ENCODE measurements around the gene KIAA0408. TPM values are rescaled to one million over a fixed set of nuclear protein-coding genes. Genes with fewer than 3 reads are reported as not detected.
"Not testable (repeated sequence)": the region's sequence is repeated elsewhere in the genome, so short reads cannot be mapped to it uniquely, and the experiment has no call there.

Gene KIAA0408
- total and polyA plus RNA-seq, 2 donors (not counting 1 experiment from before 2014, with no cell fraction given): 2.8 to 3.0 TPM

- no peak overlapping the region for H3K4me3 ChIP-seq (replicated peaks in 1 of 4; ENCODE audit: control extremely low read depth in 1 of 4, insufficient read depth in 1 of 4, low read depth in 3 of 4, low read length in 4 of 4)
- H3K4me2 ChIP-seq (ENCODE audit: extremely low read depth, insufficient read depth, low read length): no peak overlapping the region
- no peaks in the 10 kb centered on the region for H3K4me1 ChIP-seq (ENCODE audit: control insufficient read depth, extremely low read depth, insufficient read depth, low read length)
- no peak overlapping the region for H3K9ac ChIP-seq (ENCODE audit: insufficient read depth, low read length)
- no peak overlapping the region for H2AFZ ChIP-seq (ENCODE audit: low read length)
- no peak for DNase-seq (ENCODE audit: low read depth in 2 of 2)
- H3K79me2 ChIP-seq (ENCODE audit: control insufficient read depth, insufficient read depth, low read length): no peaks in the 10 kb centered on the region
- TF ChIP-seq CTCF (conservative IDR thresholded peaks at IDR 0.05 in 1 of 2, IDR thresholded peaks at IDR 0.05 in 1 of 2; ENCODE audit: low read depth in 1 of 2, low read length in 2 of 2) (no peak), EZH2 (IDR thresholded peaks at IDR 0.05; ENCODE audit: low read length, missing control alignments) (no peak)
- H3K27me3 ChIP-seq (ENCODE audit: control insufficient read depth, insufficient read depth, low read length): no peaks in the 10 kb centered on the region
- no peaks in the 10 kb centered on the region for H3K36me3 ChIP-seq (ENCODE audit: control insufficient read depth, insufficient read depth, low read length)
- H3K27ac ChIP-seq (ENCODE audit: insufficient read depth, low read length): no peak overlapping the region
- no peaks in the 10 kb centered on the region for H4K20me1 ChIP-seq (ENCODE audit: control insufficient read depth, extremely low read depth, insufficient read depth, low read length)
- H3K9me3 ChIP-seq (ENCODE audit: control insufficient read depth, insufficient read depth, low read depth, low read length): no peaks in the 10 kb centered on the region
Measured at GRCh38 chr6:127435626-127436220, 23.5 kb downstream of the KIAA0408 start.

- Histone ChIP-seq H3K27ac (ENCODE audit: insufficient read depth, low read length) (no peak overlapping the region), H3K4me2 (ENCODE audit: extremely low read depth, insufficient read depth, low read length) (no peak overlapping the region), H2AFZ (ENCODE audit: low read length) (no peak overlapping the region), H3K27me3 (ENCODE audit: control insufficient read depth, insufficient read depth, low read length) (no peaks in the 10 kb centered on the region), H3K4me3 (replicated peaks in 1 of 4; ENCODE audit: control extremely low read depth in 1 of 4, insufficient read depth in 1 of 4, low read depth in 3 of 4, low read length in 4 of 4) (no peak overlapping the region), H3K9ac (ENCODE audit: insufficient read depth, low read length) (no peak overlapping the region), H3K4me1 (ENCODE audit: control insufficient read depth, extremely low read depth, insufficient read depth, low read length) (no peaks in the 10 kb centered on the region), H3K36me3 (ENCODE audit: control insufficient read depth, insufficient read depth, low read length) (no peaks in the 10 kb centered on the region), H3K9me3 (ENCODE audit: control insufficient read depth, insufficient read depth, low read depth, low read length) (no peaks in the 10 kb centered on the region), H4K20me1 (ENCODE audit: control insufficient read depth, extremely low read depth, insufficient read depth, low read length) (no peaks in the 10 kb centered on the region), H3K79me2 (ENCODE audit: control insufficient read depth, insufficient read depth, low read length) (no peaks in the 10 kb centered on the region)
- TF ChIP-seq CTCF (conservative IDR thresholded peaks at IDR 0.05 in 1 of 2, IDR thresholded peaks at IDR 0.05 in 1 of 2; ENCODE audit: low read depth in 1 of 2, low read length in 2 of 2) (no peak), EZH2 (IDR thresholded peaks at IDR 0.05; ENCODE audit: low read length, missing control alignments) (no peak)
- DNase-seq (ENCODE audit: low read depth in 2 of 2): no peak
Measured at GRCh38 chr6:127434651-127435050, 24.5 kb downstream of the KIAA0408 start.

- H3K9ac ChIP-seq (ENCODE audit: insufficient read depth, low read length); DNase-seq (ENCODE audit: low read depth in 2 of 2); H4K20me1 ChIP-seq (ENCODE audit: control insufficient read depth, extremely low read depth, insufficient read depth, low read length); H2AFZ ChIP-seq (ENCODE audit: low read length); H3K9me3 ChIP-seq (ENCODE audit: control insufficient read depth, insufficient read depth, low read depth, low read length); H3K27ac ChIP-seq (ENCODE audit: insufficient read depth, low read length); H3K4me3 ChIP-seq (replicated peaks in 1 of 4; ENCODE audit: control extremely low read depth in 1 of 4, insufficient read depth in 1 of 4, low read depth in 3 of 4, low read length in 4 of 4); H3K4me1 ChIP-seq (ENCODE audit: control insufficient read depth, extremely low read depth, insufficient read depth, low read length); H3K79me2 ChIP-seq (ENCODE audit: control insufficient read depth, insufficient read depth, low read length); H3K4me2 ChIP-seq (ENCODE audit: extremely low read depth, insufficient read depth, low read length); H3K36me3 ChIP-seq (ENCODE audit: control insufficient read depth, insufficient read depth, low read length); H3K27me3 ChIP-seq (ENCODE audit: control insufficient read depth, insufficient read depth, low read length): not testable (repeated sequence)
Measured at GRCh38 chr6:127428562-127428961, 30.6 kb downstream of the KIAA0408 start.

All from fibroblast of lung (primary cell).